GM12873 (cell line): ENCODE measurements around the gene RNASE4.

Experiments
- CTCF ChIP-seq: IDR thresholded peaks from 2 replicates; pipeline ENCODE4 v1.5.1; 2012; ENCODE audit warnings: low read depth, mild to moderate bottlenecking, moderate library complexity, low read length, control low read depth; ENCODE audit not compliant: insufficient read depth; ENCODE audit errors: missing control alignments

RNASE4 gene

DNA sequence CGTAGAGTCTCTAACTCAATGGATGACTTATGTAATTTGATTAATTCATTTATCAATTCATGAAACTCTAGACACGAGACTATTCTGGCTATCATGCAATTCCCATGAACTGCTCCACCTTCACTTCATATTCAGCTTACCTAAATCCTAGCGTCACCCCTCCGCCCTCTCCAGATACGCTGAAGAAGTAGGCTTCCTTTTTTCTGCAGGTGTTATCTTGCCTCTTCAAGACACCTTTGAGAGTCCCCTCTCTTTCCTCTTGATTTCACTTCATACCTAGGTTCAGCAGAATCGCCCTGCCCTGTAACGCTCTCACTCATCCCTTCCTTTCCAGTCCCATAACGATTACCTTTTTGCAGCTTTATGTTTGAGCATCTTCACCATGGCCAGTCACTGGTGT, 4.0 kb upstream of the RNASE4 start:
- TF ChIP-seq CTCF = no peak

- no peak for TF ChIP-seq CTCF
These were observed 3.5 kb upstream of the RNASE4 start for GRCh38 chr14:20680843-20681347.

DNA sequence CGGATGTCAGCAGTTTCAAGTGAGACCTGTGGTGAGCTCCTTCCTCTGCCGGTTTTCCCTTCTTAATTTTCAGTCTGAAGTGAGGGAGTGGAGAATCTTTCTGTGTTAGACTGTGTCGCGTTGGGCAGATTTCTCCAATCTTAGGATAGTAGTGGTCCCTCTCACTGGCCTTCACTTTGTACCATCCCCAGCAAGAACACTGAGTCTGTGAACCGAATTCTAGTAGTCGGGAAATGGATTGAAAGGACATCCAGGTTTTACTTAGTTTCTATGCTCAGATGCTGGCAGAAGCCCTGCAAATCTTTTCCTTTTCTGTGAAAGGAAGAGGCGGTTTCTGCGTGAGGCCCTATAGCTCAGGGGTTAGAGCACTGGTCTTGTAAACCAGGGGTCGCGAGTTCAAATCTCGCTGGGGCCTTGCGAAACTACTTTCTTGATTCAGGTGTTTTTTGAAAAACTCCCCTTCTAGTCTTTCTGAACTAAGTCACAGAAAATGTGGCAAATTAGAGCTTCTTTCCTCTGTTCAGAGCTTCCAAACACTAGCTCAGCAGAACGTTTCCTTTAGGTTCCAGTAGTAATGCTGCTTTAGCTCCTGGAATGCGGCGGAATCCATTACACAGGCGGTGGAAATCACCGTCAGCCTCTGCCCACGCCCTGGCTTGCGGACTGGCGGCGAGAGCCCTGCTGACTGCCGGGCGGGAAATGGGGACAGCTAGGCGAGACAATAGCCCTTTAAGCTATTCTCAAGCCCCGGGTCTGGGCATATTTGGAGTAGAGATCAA, 2.8 kb upstream of the RNASE4 start:
- TF ChIP-seq CTCF = no peak

GRCh38 chr14:20682127-20682434, 2.3 kb upstream of the RNASE4 start:
- TF ChIP-seq CTCF = no peak

GRCh38 chr14:20682435-20683124, 1.8 kb upstream of the RNASE4 start:
- no peak for TF ChIP-seq CTCF

DNA sequence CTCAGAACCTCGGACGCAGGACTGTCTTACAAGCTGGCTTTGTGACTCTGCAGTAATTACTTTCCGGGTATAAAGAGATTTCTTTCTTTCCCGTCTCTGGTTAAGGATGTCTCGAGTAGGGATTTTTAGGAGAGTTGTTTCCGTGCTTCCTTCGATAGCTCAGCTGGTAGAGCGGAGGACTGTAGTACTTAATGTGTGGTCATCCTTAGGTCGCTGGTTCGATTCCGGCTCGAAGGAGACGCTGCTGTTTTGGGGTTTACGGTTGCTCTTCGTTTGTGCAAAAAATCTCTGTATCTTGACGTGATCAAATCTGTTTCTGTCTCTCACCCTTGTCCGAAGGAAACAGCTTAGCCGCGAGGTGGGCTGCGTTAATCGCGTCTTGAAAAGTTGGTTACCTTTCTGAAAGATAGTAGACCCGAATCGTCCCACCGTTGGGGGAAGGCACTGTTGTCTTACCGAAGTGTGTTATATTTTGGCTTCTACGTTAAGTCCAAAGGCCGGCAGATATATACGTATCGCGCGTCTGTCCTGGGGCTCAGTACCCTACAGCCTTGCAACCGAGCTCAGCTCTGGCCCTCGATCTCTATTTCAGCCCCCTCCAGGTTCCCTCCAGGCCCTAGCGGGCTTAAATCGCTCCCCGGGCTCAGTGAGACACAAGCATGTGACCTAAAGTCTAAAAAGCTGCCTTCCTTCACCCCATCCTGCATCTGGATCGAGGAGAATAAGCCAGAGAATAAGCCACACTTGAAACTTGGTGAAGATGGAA, 1.1 kb upstream of the RNASE4 start:
- TF ChIP-seq CTCF = no peak

DNA sequence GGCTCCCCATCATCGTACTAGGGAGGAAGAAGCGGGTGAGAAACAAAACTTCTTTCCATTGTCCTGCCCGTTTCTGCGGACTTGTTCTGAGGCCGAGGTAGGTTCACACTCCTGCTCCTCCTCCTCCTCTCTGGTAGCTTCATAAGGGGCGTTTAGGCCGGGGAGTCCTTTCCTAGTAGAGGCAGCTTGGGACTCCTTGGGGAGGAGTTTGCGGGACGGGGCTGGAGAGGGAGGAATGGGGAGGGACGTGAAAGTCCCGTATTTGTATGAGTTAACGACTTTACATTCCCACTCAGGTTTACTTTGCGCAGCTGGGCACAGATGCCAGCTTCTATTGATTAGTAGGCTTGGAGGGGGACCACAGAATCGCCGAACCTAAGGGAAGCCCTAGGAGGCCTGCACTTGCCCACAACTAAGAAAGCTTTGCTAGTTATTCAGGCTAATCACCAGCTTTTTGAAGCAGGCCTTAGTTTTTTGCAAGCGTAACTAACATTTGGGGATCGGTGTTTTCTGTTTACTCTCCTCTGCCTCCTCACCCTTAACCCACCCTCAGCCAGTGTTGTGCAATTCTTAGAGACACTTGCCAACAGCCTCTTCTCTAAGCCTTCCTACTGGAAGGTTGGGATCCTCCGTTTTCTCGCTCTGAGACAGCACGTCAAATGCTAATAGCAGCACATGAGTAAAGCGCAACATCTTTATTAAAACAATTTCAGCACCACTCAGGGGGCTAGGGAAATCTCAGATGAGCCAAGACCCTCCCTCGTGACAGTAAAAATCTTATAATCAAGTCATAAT, 499 bp downstream of the RNASE4 start:
- TF ChIP-seq CTCF = no peak
